Anterior cingulate cortex (tissue), 58 donors: ENCODE results near the gene CD40LG.

Experiments
- DNase-seq, 58 donors: peaks; one replicate each; lab custom pipeline; 2025; lab: John Stamatoyannopoulos, UW

Gene CD40LG

DNA sequence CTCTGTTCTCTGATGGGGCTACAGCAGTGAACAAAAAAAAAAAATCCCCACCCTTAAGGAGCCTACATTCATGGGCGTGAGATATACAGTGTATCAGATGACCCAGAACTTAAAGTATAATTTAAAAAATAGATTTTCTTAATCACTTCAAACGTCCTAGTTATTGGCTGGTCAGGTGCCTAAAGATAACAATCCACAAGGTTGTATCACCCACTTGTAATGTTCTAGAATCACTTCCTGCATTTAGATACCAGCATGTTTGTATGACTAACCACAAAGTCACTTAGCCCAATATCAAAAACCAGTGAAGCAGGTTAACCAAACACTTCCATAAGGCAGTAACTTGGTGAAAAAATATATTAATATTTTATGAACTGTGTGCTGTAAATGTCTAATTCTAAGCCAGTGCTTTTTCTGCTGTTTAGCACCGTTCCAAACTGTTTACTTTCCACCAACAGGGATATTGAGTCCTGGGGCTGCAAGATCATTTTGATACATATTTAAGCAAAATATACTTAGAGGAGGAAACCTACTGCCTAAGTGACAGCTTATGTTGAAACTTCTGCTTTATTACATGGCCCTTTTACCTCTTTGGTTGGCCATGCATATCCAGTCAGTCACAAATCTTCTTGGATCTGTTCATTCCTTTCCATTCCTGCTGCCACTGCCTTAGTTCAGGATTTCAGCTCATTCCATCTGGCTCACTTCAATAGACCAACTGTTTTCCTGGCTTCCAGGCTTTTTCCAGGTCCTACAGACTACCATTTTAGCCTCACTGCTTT lies 43.3 kb downstream of the CD40LG start:
- no peak for DNase-seq

DNA sequence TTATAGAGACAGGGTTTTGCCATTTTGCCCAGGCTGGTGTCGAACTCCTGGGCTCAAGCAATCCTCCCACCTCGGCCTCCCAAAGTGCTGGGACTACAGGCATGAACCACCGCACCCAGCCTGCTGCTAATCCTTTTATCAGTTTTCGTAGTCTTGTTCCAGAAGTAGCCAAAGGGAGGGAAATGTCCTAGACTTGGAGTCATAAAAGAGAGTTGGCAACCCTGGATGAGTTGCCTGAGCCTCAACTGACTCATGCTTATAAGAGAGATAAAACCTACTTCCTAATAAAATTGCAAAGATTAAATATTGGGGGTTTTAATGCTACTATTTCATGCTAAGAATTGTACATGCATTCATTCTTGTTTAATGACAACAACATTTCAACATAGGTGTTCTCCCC lies 44.3 kb downstream of the CD40LG start:
- no peak for DNase-seq

DNA sequence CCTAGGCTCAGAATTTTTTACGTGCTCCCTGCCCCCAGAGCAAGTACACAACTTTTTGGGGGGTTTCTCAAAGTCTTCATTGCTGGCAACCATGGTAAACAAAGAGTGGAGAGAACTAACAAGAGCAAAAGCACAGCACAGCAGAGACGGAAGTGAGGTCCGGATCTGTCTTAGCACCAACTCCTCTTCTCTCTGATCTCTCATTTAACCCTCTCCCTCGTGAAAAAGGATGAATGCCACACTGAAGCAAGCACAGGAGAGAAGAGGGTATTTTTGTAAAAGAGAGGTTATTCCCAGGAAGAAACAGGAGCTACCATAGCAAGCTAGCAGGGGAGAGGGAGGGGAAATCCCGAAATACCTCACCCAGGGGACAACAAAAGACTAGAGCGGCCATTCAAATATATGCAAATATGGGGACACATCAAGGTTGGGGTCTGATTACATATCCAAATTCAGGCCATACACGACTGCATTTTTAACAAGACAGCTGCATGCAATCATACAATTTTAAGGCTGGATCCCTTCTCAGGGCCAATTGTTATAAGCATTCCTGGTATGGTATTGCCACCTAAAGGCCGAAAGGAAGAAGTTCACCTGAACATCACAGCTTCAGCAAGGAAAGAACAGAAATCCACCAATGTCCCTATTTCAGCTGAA lies 46.6 kb downstream of the CD40LG start:
- DNase-seq: peak in 2 of 58 donors; percentile 8 to 52

DNA sequence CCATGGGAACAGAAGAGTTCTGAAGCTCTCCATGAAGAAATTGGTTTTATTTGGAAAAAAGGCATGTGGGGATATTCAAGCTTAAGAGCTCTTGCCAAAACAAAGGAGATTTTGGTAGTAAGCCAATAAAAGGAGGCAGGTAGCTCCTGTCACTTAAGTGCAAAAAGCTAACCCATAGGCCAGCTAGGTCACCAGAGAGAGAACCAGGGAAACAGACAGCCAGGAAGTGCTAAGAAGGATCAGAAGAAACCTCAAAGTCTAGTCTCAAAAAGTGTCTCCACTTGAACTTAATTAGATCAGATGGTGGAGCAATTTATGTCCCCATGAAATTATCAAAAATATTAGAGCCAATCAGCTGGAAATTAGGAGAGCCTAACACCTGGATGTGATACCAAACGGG lies 49.2 kb downstream of the CD40LG start:
- DNase-seq: no peak

DNA sequence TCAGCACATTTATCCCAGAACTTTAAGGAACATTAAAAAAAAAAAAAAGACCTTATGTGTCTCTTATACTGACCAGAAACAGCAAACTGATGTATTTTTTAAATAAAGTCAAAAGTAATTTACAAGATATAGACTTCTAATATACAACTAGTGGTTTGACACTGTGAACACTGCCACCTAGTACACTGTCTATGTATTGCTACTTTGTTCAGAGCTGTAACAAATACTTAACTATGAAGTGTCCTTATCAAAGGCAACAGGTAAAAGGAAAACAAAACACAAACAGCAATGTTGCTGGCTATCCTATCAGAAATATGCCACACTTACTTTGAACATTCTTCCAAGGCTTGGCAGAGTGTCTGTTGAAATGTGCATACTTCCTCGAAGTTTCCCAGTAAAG lies 60.4 kb downstream of the CD40LG start:
- no peak for DNase-seq
